Tibial artery (tissue), 4 donors: ENCODE data around the gene DDX56.
"Not testable (repeated sequence)": the region's sequence is repeated elsewhere in the genome, so short reads cannot be mapped to it uniquely, and the experiment has no call there.

Experiments
- DNase-seq, 2 donors: peaks; one replicate each; pipeline ENCODE4 v3.0.0-alpha.2; 2019
- H3K27ac ChIP-seq, 2 donors: fragments of 200-600 bp; sonication (generic) in 1 of 2; 1 replicate in 1 of 2; 2 replicates in 1 of 2; pipeline ENCODE4 v1.5.1; 2018 to 2019; ENCODE audit warnings: mild to moderate bottlenecking in 1 of 2
- H3K27me3 ChIP-seq, 2 donors: fragments of 200-600 bp; sonication (generic) in 1 of 2; one replicate each; pipeline versions ENCODE4 v1.5.1 to v1.6.0; 2016 to 2019
- H3K36me3 ChIP-seq, 3 donors: fragments of 200-600 bp; sonication (generic) in 2 of 3; one replicate each; pipeline ENCODE4 v1.5.1; 2016 to 2019; ENCODE audit warnings: mild to moderate bottlenecking in 2 of 3
- H3K4me1 ChIP-seq, 4 donors: fragments of 200-600 bp; sonication (generic) in 2 of 4; 1 replicate in 3 of 4; 2 replicates in 1 of 4; pipeline ENCODE4 v1.5.1; 2016 to 2019
- H3K4me3 ChIP-seq, 2 donors: fragments of 200-600 bp; sonication (generic) in 1 of 2; 1 replicate in 1 of 2; 2 replicates in 1 of 2; pipeline ENCODE4 v1.5.1; 2018 to 2019; ENCODE audit warnings: mild to moderate bottlenecking in 2 of 2
- H3K9me3 ChIP-seq, 3 donors: fragments of 200-600 bp; sonication (generic) in 1 of 3; one replicate each; pipeline ENCODE4 v1.5.1; 2016 to 2019
- CTCF ChIP-seq, 2 experiments: fragments of 200-600 bp in 1 of 2; fragments of 450-650 bp in 1 of 2; IDR thresholded peaks; one replicate each; pipeline ENCODE4 v1.5.1; 2017 to 2019; ENCODE audit warnings: antibody characterized with exemption in 2 of 2, mild to moderate bottlenecking in 1 of 2, moderate library complexity in 1 of 2
- intact Hi-C: fragments of 100-400 bp; cut with DNase I; formaldehyde crosslinking; loops from one replicate; pipeline ENCODE4 v1.15.0; 2023; ENCODE audit warnings: low total_unique reads

DDX56 gene

GRCh38 chr7:44557485-44557884, 16.2 kb downstream of the DDX56 start:
- no peak overlapping the region for H3K27ac ChIP-seq
- no peak for TF ChIP-seq CTCF (IDR thresholded peaks at IDR 0.05)
- no peaks in the 10 kb centered on the region for H3K4me1 ChIP-seq
- H3K4me3 ChIP-seq = no peak overlapping the region
- DNase-seq = no peak
- H3K36me3 ChIP-seq = no peaks in the 10 kb centered on the region
- H3K9me3 ChIP-seq = no peaks in the 10 kb centered on the region
- no peaks in the 10 kb centered on the region for H3K27me3 ChIP-seq
- intact Hi-C loops = no loop called here

GRCh38 chr7:44555350-44555749, 18.4 kb downstream of the DDX56 start:
- H3K4me1 ChIP-seq = no peaks in the 10 kb centered on the region
- intact Hi-C loops = no loop called here
- no peak for TF ChIP-seq CTCF (IDR thresholded peaks at IDR 0.05)
- no peak for DNase-seq
- no peak overlapping the region for H3K27ac ChIP-seq
- H3K9me3 ChIP-seq = no peaks in the 10 kb centered on the region
- no peaks in the 10 kb centered on the region for H3K27me3 ChIP-seq
- H3K36me3 ChIP-seq = no peaks in the 10 kb centered on the region
- H3K4me3 ChIP-seq = no peak overlapping the region

GRCh38 chr7:44552473-44553005, 21.2 kb downstream of the DDX56 start:
- H3K36me3 ChIP-seq, H3K27ac ChIP-seq, intact Hi-C loops, H3K4me3 ChIP-seq, H3K9me3 ChIP-seq, H3K4me1 ChIP-seq, DNase-seq, H3K27me3 ChIP-seq: not testable (repeated sequence)

GRCh38 chr7:44549457-44549856, 24.3 kb downstream of the DDX56 start:
- no peak for DNase-seq
- TF ChIP-seq CTCF (IDR thresholded peaks at IDR 0.05) = no peak
- no peaks in the 10 kb centered on the region for H3K9me3 ChIP-seq
- no peaks in the 10 kb centered on the region for H3K4me1 ChIP-seq
- no peak overlapping the region for H3K4me3 ChIP-seq
- H3K27me3 ChIP-seq = no peaks in the 10 kb centered on the region
- H3K27ac ChIP-seq = no peak overlapping the region
- H3K36me3 ChIP-seq = no peaks in the 10 kb centered on the region
- intact Hi-C loops = no loop called here

- no peak overlapping the region for H3K4me3 ChIP-seq
- H3K4me1 ChIP-seq = no peaks in the 10 kb centered on the region
- intact Hi-C loops = no loop called here
- H3K9me3 ChIP-seq = no peaks in the 10 kb centered on the region
- DNase-seq = no peak
- no peaks in the 10 kb centered on the region for H3K27me3 ChIP-seq
- TF ChIP-seq CTCF (IDR thresholded peaks at IDR 0.05) = no peak
- H3K27ac ChIP-seq = no peak overlapping the region
- no peaks in the 10 kb centered on the region for H3K36me3 ChIP-seq
These were observed 24.8 kb downstream of the DDX56 start for GRCh38 chr7:44548893-44549292.

- no peak for TF ChIP-seq CTCF (IDR thresholded peaks at IDR 0.05)
- DNase-seq = no peak
- H3K27ac ChIP-seq = no peak overlapping the region
- no peak overlapping the region for H3K4me3 ChIP-seq
- no peaks in the 10 kb centered on the region for H3K36me3 ChIP-seq
- intact Hi-C loops = no loop called here
- H3K9me3 ChIP-seq = no peaks in the 10 kb centered on the region
- H3K27me3 ChIP-seq = no peaks in the 10 kb centered on the region
- H3K4me1 ChIP-seq = no peaks in the 10 kb centered on the region
These were observed 26.0 kb downstream of the DDX56 start for GRCh38 chr7:44547536-44548231.
